HPDE6-E6E7 (cell line): ENCODE data around the gene ZNF423.
"Not testable (repeated sequence)": the region's sequence is repeated elsewhere in the genome, so short reads cannot be mapped to it uniquely, and the experiment has no call there.

ENCODE experiments used
- DNase-seq: peaks from one replicate; pipeline ENCODE4 v3.0.0; 2011; ENCODE audit warnings: missing footprints; ENCODE audit errors: extremely low spot score

Gene ZNF423

GRCh38 chr16:49514073-49514980 is 341.6 kb downstream of the ZNF423 start:
- DNase-seq = no peak

GRCh38 chr16:49513040-49513439 is 342.9 kb downstream of the ZNF423 start:
- no peak for DNase-seq

GRCh38 chr16:49510654-49511305 is 345.1 kb downstream of the ZNF423 start:
- DNase-seq = no peak

- DNase-seq = no peak
Measured at GRCh38 chr16:49510141-49510540, 345.8 kb downstream of the ZNF423 start.

GRCh38 chr16:49506058-49507013 is 349.6 kb downstream of the ZNF423 start:
- not testable (repeated sequence) for DNase-seq

- no peak for DNase-seq
Measured at GRCh38 chr16:49505556-49505955, 350.4 kb downstream of the ZNF423 start.

- DNase-seq = no peak
Measured at GRCh38 chr16:49504626-49505025, 351.3 kb downstream of the ZNF423 start.

GRCh38 chr16:49504023-49504364 is 351.9 kb downstream of the ZNF423 start:
- DNase-seq = no peak

- no peak for DNase-seq
Measured at GRCh38 chr16:49503256-49504022, 352.5 kb downstream of the ZNF423 start.

- no peak for DNase-seq
Measured at GRCh38 chr16:49502136-49502881, 353.6 kb downstream of the ZNF423 start.

- DNase-seq = no peak
Measured at GRCh38 chr16:49499869-49500610, 355.9 kb downstream of the ZNF423 start.

GRCh38 chr16:49499414-49499785 is 356.5 kb downstream of the ZNF423 start:
- DNase-seq = no peak

- DNase-seq = no peak
Measured at GRCh38 chr16:49498666-49499413, 357.1 kb downstream of the ZNF423 start.

GRCh38 chr16:49498264-49498663 is 357.6 kb downstream of the ZNF423 start:
- DNase-seq = no peak

- no peak for DNase-seq
Measured at GRCh38 chr16:49497466-49497865, 358.4 kb downstream of the ZNF423 start.

GRCh38 chr16:49496656-49497055 is 359.3 kb downstream of the ZNF423 start:
- no peak for DNase-seq

GRCh38 chr16:49495596-49496355 is 360.1 kb downstream of the ZNF423 start:
- DNase-seq = no peak

- DNase-seq = no peak
Measured at GRCh38 chr16:49494891-49495566, 360.9 kb downstream of the ZNF423 start.
